Aorta (tissue), 5 donors: Measurements from ENCODE around the gene CDC34. TPM values are rescaled to one million over a fixed set of nuclear protein-coding genes. Genes with fewer than 3 reads are reported as not detected.
A peak's percentile ranks its signal among the peaks of the same experiment; 100 is the strongest.

Source experiments
- ATAC-seq: fragments of 200-7000 bp; cut with Tn5 transposase; one replicate; pipeline ENCODE4 v1.9.1; 2022; ENCODE audit warnings: moderate library complexity; ENCODE audit not compliant: low FRiP score
- DNase-seq, 2 donors: peaks; one replicate each; pipeline ENCODE4 v3.0.0-alpha.2; 2020
- H3K27ac ChIP-seq, 2 donors: one replicate each; pipeline ENCODE4 v1.5.1; 2013; ENCODE audit warnings: low read length in 2 of 2, mild to moderate bottlenecking in 2 of 2, moderate library complexity in 2 of 2, control low read depth in 1 of 2, inconsistent platforms in 1 of 2, low read depth in 1 of 2
- H3K27me3 ChIP-seq, 2 donors: one replicate each; pipeline ENCODE4 v1.6.1; 2013; ENCODE audit warnings: control low read depth in 1 of 2, low read length in 1 of 2, mild to moderate bottlenecking in 1 of 2, moderate library complexity in 1 of 2; ENCODE audit not compliant: insufficient read depth in 2 of 2, control insufficient read depth in 1 of 2
- H3K36me3 ChIP-seq, 2 donors: one replicate each; pipeline ENCODE4 v1.6.1; 2013; ENCODE audit warnings: control low read depth in 1 of 2, low read length in 1 of 2, mild to moderate bottlenecking in 1 of 2; ENCODE audit not compliant: insufficient read depth in 2 of 2, control insufficient read depth in 1 of 2
- H3K4me1 ChIP-seq, 2 donors: one replicate each; pipeline ENCODE4 v1.6.1; 2013; ENCODE audit warnings: low read length in 2 of 2, control low read depth in 1 of 2, mild to moderate bottlenecking in 1 of 2, moderate library complexity in 1 of 2; ENCODE audit not compliant: insufficient read depth in 2 of 2, control insufficient read depth in 1 of 2
- H3K4me3 ChIP-seq, 2 donors: one replicate each; pipeline ENCODE4 v1.5.1; 2013; ENCODE audit warnings: low read length in 2 of 2, control low read depth in 1 of 2, mild to moderate bottlenecking in 1 of 2
- H3K9me3 ChIP-seq: one replicate; pipeline ENCODE4 v1.6.1; 2013; ENCODE audit warnings: mild to moderate bottlenecking, low read length; ENCODE audit not compliant: control insufficient read depth
- WGBS, 2 donors: extraction: QIAGEN DNeasy Blood & Tissue Kit; methylation state at CpG; one replicate each; pipeline ENCODE4 v1.1.7; 2013; 5-methylcytosine and 5-hydroxymethylcytosine counted together
- intact Hi-C, 2 donors: fragments of 100-400 bp; cut with DNase I; formaldehyde crosslinking; loops; one replicate each; pipeline versions ENCODE4 v1.14.2 to v1.15.0; 2022
- polyA plus RNA-seq, 2 donors: library from polyadenylated mRNA; stranded (reverse); fragments of 200-250 nt; gene quantifications; one replicate each; pipeline ENCODE4 v1.2.3, GENCODE V29; 2013
- total RNA-seq, 2 donors: library from RNA; stranded (reverse); fragmentation: NEBNext Ultra II Directional; extraction: Animal tissue kit (Norgen Biotek cat#: 25700); gene quantifications; one replicate each; pipeline ENCODE4 v1.2.1, GENCODE V29; 2021
- donor health status: healthy with polysubstance abuse.
- donor health status: Bipolar disorder and iron deficiency.
- donor health status: DM: no; HTN: no; CAD: no.
- donor health status: DM: no; HTN: no; CAD: no.
- donor health status: DM: yes; HTN: yes; CAD: no.

Gene CDC34
- total and polyA plus RNA-seq, 4 donors, result 27.5 to 79.1 (median 43.0) TPM

- 3% methylated on average over 48 of the region's 48 CpGs for WGBS, 2 donors
- H3K27me3 ChIP-seq, result no peaks in the 10 kb centered on the region
- ATAC-seq, result peak; percentile 95
- H3K9me3 ChIP-seq, result no peaks in the 10 kb centered on the region
- H3K4me1 ChIP-seq, result no peaks in the 10 kb centered on the region
- H3K36me3 ChIP-seq, result no peaks in the 10 kb centered on the region
- H3K27ac ChIP-seq, result peak overlapping the region in 1 of 2 donors; percentile 80
- DNase-seq, result peak; percentile 98 to 99
- H3K4me3 ChIP-seq, result peak overlapping the region; percentile 60 to 98
- intact Hi-C loops, result loop anchor here in 1 of 2 donors (2.0 kb wide), 1 partner anchor 18 kb away; no protein-coding TSS in a partner anchor
Measured at GRCh38 chr19:506404-507285, 24.9 kb upstream of the CDC34 start.

- WGBS, 2 donors, result 1% methylated on average over 81 of the region's 81 CpGs
- peak; percentile 94 for ATAC-seq
Measured at GRCh38 chr19:507286-508203, 24.0 kb upstream of the CDC34 start, which contains the start of gene TPGS1. TSS of gene TPGS1 (plus strand) at chr19:507497. CDS start at chr19:507507, 10 bp downstream.

GRCh38 chr19:508204-509150 is 23.1 kb upstream of the CDC34 start:
- no peaks in the 10 kb centered on the region for H3K36me3 ChIP-seq
- peak overlapping the region; percentile 71 to 98 for H3K4me3 ChIP-seq
- H3K27ac ChIP-seq, result no peak overlapping the region
- no peaks in the 10 kb centered on the region for H3K9me3 ChIP-seq
- H3K4me1 ChIP-seq, result no peaks in the 10 kb centered on the region
- DNase-seq (no peak), ATAC-seq (no peak)
- 59% methylated on average over 32 of the region's 32 CpGs for WGBS, 2 donors
- intact Hi-C loops, result no loop called here
- no peaks in the 10 kb centered on the region for H3K27me3 ChIP-seq

More at GRCh38 chr19:507286-508203, 24.0 kb upstream of the CDC34 start, which contains the start of gene TPGS1:
- Histone ChIP-seq H3K27me3 (no peaks in the 10 kb centered on the region), H3K9me3 (no peaks in the 10 kb centered on the region), H3K4me3 (peak within 1 kb of the TSS; percentile 71 to 98), H3K36me3 (no peaks in the 10 kb centered on the region), H3K27ac (peak within 1 kb of the TSS; percentile 77 to 86), H3K4me1 (no peaks in the 10 kb centered on the region)
- intact Hi-C loops, result loop anchor here in 1 of 2 donors (2.0 kb wide), 1 partner anchor 19 kb away; no protein-coding TSS in a partner anchor
- peak; percentile 83 to 96 for DNase-seq

- DNase-seq (peak; percentile 84 to 93), ATAC-seq (no peak)
- H3K4me1 ChIP-seq, result no peaks in the 10 kb centered on the region
- no peaks in the 10 kb centered on the region for H3K36me3 ChIP-seq
- no peaks in the 10 kb centered on the region for H3K27me3 ChIP-seq
- no peaks in the 10 kb centered on the region for H3K9me3 ChIP-seq
- WGBS, 2 donors, result 33 to 34% methylated on average over 21 of the region's 21 CpGs
- H3K4me3 ChIP-seq, result no peak overlapping the region
- intact Hi-C loops, result no loop called here
- H3K27ac ChIP-seq, result no peak overlapping the region
Measured at GRCh38 chr19:510606-511100, 20.9 kb upstream of the CDC34 start.

GRCh38 chr19:511101-511851 is 20.3 kb upstream of the CDC34 start:
- intact Hi-C loops, result no loop called here
- Histone ChIP-seq H3K27ac (no peak overlapping the region), H3K4me1 (no peaks in the 10 kb centered on the region), H3K27me3 (no peaks in the 10 kb centered on the region), H3K36me3 (no peaks in the 10 kb centered on the region), H3K4me3 (no peak overlapping the region), H3K9me3 (no peaks in the 10 kb centered on the region)
- WGBS, 2 donors, result 72 to 81% methylated on average over 30 of the region's 30 CpGs
- ATAC-seq (no peak), DNase-seq (peak; percentile 60 to 80)

- ATAC-seq, result no peak
- intact Hi-C loops, result no loop called here
- Histone ChIP-seq H3K4me3 (no peak overlapping the region), H3K36me3 (no peaks in the 10 kb centered on the region), H3K9me3 (no peaks in the 10 kb centered on the region), H3K4me1 (no peaks in the 10 kb centered on the region), H3K27ac (no peak overlapping the region), H3K27me3 (no peaks in the 10 kb centered on the region)
- DNase-seq, result peak in 1 of 2 donors; percentile 53
- 44 to 49% methylated on average over 53 to 62 of the region's 62 CpGs for WGBS, 2 donors
Measured at GRCh38 chr19:512547-513365, 18.8 kb upstream of the CDC34 start.
